GM12801 (cell line): Measurements from ENCODE around the gene ROBO3.

Experiments used
- TF ChIP-seq, protein P1 (sequence below): IDR thresholded peaks from one replicate; pipeline ENCODE4 v1.5.1; 2011; ENCODE audit warnings: control low read depth; ENCODE audit not compliant: insufficient read length; ENCODE audit errors: extremely low read depth

ROBO3 gene

DNA sequence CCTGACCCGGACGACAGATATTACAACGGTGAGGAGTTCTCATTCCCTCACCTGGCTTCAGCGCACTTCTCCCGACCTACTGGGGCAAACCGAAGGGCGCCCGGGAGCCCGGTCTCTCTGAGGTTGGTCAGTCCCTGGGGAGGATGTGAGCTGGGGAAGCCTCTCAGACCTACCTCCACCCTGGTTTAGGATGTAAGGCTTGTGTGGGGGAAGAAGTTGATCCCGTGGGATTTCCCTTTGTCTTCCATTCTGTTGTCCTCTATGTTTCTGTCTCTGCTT lies 12.3 kb downstream of the ROBO3 start:
- TF ChIP-seq, protein P1, sequence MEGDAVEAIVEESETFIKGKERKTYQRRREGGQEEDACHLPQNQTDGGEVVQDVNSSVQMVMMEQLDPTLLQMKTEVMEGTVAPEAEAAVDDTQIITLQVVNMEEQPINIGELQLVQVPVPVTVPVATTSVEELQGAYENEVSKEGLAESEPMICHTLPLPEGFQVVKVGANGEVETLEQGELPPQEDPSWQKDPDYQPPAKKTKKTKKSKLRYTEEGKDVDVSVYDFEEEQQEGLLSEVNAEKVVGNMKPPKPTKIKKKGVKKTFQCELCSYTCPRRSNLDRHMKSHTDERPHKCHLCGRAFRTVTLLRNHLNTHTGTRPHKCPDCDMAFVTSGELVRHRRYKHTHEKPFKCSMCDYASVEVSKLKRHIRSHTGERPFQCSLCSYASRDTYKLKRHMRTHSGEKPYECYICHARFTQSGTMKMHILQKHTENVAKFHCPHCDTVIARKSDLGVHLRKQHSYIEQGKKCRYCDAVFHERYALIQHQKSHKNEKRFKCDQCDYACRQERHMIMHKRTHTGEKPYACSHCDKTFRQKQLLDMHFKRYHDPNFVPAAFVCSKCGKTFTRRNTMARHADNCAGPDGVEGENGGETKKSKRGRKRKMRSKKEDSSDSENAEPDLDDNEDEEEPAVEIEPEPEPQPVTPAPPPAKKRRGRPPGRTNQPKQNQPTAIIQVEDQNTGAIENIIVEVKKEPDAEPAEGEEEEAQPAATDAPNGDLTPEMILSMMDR = no peak

DNA sequence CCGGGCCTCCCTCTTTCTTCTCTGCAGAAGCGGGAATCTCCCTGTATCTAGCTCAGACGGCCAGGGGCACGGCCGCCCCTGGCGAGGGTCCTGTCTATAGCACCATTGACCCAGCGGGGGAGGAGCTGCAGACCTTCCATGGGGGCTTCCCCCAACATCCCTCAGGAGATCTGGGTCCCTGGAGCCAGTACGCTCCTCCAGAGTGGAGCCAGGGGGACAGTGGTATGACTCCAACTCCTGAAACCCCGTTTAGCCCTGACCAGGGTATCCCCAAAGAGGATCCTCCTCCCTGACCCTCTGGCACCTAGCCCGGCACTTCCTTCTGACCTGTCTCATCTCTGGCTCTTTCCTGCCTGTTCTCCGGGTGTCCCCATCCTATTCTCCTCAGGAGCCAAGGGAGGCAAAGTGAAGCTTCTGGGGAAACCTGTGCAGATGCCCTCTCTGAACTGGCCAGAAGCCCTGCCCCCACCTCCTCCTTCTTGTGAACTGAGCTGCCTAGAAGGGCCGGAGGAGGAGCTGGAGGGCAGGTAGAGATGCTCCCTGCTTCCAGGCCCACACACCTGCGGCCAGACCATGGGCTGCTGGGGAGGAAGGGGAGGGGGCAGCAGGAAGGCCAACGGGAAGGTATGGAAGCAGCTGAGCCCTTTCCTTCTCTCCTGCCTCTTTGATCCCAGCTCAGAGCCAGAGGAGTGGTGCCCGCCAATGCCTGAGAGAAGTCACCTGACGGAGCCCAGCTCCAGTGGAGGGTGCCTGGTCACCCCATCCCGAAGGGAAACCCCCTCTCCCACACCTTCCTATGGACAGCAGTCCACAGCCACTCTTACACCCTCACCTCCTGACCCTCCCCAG lies 12.9 kb downstream of the ROBO3 start:
- TF ChIP-seq, protein P1 = no peak

DNA sequence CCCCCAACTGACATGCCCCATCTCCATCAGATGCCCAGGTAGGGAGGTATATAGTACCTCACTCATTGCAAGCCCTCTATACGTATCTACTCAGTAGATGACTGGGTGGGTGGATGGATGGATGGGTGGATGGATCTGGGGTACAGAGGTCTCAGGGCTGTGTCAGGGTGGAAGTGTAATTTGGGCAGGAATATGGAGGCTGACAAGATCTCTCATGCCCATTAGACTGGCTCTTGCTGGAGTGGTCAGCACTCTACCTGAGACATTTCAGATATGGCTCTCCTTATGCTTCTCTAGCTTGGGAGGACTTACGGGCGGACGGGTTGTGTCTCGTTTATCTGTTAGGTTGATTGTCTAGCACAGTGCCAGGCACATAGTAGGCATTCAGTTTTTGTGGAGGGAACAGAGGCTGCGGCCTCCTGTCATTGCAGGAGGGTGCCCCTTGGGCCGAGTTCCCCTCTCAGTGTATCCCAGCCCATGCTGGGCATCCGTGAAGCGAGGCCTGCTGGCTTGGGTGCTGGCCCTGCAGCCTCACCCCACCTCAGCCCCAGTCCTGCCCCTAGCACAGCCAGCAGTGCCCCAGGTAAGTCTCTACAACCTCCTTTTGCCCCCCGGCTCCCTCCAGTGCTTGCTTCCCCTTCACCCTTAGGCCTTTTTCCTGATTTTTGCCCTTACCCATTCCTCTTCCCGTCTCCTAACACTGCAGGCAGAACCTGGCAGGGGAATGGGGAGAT lies 13.7 kb downstream of the ROBO3 start:
- TF ChIP-seq, protein P1 = no peak

DNA sequence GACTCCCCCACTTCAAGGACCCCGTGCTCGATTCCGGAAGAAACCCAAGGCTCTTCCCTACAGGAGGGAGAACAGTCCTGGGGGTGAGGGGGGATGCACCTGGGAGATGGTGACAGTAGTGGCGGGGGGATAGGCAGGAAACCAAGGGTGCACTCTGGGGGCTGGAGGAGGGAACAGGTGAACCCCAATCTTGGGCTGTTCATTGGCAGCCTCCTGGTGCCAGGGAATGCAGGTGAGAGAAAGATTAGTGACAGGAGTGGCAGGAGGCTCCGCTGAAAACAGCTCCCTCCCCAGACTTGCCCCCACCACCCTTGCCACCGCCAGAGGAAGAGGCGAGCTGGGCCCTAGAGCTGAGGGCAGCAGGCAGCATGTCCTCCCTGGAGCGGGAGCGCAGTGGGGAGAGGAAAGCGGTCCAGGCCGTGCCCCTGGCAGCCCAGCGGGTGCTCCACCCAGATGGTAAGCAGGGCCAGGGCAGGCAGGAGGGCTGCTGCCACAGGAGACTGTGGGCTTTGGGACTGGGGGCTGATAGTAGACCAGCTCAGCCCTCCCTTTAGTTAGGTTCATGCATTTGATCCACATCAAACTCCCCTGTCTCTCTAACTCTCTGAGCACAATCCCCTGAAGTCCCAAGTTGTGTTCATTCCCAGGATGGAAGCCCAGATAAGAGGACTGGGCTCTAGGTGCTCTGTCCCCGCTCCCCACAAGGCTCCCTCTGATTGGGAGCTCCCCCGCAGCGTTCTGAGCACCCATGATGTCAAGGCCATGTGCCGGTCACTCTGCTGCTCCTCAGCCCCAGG lies 14.5 kb downstream of the ROBO3 start:
- TF ChIP-seq, protein P1 = no peak

DNA sequence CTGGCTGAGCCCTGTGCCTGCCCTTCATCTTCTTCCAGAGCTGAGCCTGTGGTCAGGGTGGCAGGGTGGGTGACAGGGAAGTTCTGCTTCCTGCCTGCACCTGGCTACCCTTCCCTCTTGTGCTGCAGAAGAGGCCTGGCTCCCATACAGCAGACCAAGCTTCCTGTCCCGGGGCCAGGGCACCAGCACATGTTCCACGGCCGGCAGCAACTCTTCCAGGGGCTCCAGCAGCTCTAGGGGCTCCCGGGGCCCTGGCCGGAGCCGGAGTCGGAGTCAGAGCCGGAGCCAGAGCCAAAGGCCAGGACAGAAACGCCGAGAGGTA lies 15.0 kb downstream of the ROBO3 start:
- TF ChIP-seq, protein P1 = no peak

DNA sequence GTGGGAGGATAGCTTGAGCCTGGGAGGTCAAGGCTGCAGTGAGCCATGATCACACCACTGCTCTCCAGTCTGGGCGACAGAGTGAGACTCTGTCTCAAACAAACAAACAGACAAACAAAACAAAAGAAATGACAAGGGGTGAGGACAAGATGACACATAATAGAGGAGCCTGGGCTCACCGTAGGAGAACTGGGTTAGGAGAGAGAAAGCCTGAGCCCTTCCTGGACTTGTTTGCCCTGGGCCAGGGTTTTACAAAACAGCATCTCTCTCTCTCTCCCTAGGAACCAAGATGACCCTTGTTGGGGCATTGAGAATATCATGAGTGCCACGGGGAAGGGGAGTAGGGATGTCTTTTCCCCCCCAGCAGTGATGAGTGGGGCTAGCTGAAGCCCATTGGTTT lies 15.7 kb downstream of the ROBO3 start:
- TF ChIP-seq, protein P1 = no peak

DNA sequence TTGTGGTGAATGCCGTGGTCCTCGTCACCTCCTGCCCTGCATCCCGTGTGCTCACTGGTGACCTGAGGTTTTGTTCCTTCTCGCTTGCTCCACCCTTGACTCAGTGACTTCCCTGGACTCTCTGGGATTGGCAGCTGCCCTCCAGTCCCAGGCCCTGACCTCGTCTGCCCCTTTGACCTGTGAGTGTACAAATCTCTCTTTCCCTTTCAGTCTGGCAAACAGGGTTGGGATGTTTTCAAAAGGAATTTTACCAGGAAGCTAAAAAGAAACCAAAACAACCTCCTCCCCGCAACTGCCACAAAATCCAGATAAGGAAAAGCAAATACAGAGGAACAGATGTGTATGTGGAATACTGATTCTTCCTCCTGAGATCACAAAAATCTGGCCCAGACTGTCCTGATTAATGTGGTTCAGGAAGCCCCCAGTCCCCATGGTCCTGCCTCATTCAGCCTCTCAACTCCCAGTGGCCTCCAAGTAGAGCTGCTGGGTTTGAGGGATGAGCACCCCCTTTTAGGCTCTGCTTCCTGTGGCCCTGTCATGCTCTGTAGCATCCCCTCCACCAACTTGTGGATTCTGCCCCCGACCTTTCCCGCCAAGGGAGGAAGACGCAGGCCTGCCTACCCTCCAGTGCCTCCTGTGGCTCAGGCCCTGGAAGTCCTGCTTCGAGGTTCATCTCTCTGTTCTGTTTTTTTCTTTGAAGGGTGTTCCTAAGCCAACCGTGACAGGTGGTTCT lies 17.3 kb downstream of the ROBO3 start:
- TF ChIP-seq, protein P1 = no peak
